NCI-H82 treated with DMSO at 0.1 percent for 48 hours (cell line): Measurements from ENCODE around the gene PIWIL1.

Experiments used
- DNase-seq: peaks from one replicate; lab custom pipeline; 2025; ENCODE audit not compliant: unreplicated experiment; lab: John Stamatoyannopoulos, UW

The PIWIL1 gene

DNA sequence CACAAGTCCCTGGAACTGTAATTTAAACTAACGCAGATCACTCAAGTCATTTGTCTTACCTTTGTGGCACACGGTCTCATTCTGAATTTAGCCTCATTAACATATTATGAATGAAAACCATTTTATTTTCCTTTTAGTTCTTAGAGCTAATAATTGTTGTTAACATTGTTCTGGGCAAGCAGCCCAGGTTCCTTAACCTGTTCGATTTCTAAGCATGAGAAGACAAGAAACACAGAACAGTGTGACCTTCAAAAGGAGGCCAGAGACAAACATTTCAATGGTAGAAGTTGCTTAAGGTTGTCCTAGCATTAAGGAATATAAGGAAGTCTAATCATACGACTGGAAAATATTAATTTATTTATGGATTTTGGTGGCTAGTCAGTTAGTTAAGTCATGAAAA, 35.2 kb downstream of the PIWIL1 start:
- no peak for DNase-seq

- DNase-seq: no peak
These were observed 36.4 kb downstream of the PIWIL1 start for GRCh38 chr12:130374083-130374482.

DNA sequence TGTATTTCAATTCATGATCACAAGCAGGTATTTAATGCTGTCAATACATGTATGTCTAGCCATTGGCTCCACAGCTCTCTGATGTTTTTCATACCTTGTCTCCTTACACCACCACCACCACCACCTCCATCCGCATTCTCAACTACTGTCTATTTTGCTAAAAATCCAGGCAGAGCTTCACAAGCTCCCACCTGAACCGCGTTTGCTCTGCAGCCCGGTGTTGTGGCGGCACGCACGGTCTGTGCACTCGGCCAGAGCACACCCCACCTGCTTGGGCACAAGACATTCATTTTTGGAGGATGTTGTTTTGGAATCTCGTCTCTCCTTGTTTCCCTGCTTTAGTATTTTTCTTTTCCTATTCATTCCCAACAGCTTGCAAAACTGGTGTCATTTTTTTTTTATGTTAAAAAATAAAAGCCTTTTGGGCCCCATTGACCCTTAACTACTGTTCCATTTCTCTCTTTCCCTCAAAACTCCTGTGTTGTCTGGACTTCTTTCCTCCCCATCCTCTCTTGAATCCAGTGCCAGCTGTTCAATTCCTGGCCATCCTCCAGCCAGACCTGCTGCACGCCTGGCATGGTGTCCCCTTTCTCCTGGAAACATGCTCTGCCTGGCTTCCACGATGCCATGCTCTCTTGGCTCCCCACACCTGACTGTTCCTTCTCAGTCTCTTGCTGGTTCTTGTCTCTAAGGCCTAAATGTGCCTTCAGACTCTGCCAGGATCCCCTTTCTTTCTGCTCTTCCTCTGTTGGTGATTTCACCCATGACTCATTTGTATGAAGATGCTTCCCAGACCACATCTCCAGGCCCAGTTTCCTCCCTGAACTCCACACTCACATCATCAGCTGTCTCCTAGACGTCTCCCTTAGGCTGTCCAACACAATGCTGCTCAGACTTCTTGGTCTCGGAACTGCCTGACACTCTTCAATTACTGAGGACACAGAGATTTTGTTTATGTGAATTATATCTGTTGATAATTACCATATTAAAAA, 37.9 kb downstream of the PIWIL1 start:
- DNase-seq: no peak

- no peak for DNase-seq
These were observed 45.1 kb downstream of the PIWIL1 start for GRCh38 chr12:130382818-130383217.

GRCh38 chr12:130384234-130384633, 46.5 kb downstream of the PIWIL1 start:
- DNase-seq: no peak

- no peak for DNase-seq
These were observed 47.5 kb downstream of the PIWIL1 start for GRCh38 chr12:130385193-130385592.

DNA sequence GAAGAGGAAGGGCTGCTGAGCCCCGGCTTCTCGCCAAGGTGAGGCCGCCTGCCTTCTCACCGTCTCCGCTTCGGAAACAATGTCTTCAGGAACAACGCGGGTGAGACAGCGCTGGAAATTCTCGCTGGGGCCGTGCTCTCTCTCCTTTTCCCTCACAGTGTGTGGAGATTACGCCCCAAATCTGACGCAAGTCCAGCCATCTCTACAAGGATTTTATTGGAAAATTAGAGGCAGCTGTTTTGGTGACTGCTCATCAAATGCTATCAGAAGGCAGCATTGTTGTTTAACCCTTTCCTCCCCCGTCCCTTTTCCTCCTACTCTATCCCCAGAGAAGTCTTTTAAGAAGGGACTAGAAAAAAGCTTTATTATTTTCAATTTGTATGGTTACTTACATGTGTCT, 53.5 kb downstream of the PIWIL1 start:
- DNase-seq: no peak

- no peak for DNase-seq
These were observed 57.2 kb downstream of the PIWIL1 start for GRCh38 chr12:130394906-130395305.

DNA sequence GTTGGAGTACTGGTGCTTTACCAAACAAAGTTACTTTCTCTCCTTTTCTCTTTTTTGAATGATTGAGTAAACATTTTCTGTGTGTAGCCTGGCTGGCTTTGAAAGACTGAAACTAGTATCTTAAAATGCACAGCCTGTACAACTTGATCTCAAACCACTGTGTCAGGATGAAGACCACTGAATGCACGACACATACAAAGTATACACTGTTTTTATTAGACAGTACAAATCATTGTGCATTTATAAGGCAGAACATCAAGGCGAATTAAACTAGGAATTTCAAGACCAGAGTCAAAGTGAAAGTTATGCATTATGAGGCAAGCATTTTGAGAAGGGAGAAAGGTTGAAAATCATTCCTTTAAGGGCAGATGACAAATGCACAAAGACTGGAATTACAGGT, 59.0 kb downstream of the PIWIL1 start:
- DNase-seq: no peak

- DNase-seq: no peak
These were observed 60.6 kb downstream of the PIWIL1 start for GRCh38 chr12:130398100-130398848.

- DNase-seq: no peak
These were observed 64.0 kb downstream of the PIWIL1 start for GRCh38 chr12:130401703-130402102.

DNA sequence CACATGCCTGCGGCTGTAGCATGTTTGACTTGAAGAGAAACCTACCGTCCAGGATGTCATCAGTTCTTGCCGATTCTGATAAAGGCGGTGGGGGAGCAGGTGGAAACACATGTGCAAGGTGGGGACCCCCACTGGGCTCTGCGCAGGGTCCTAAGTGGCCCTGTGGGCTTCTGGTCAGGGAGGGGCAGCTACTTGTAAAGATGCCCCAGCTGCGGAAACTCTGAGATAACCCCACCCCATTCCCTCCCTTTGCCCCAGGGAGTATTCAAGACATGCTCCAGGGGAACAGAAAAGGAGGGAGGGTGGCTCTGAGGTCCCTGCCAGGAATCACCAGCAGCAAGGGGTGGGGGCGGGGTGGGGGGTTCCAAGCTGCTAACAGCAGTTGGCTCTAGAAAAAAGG, 67.6 kb downstream of the PIWIL1 start:
- DNase-seq: no peak

DNA sequence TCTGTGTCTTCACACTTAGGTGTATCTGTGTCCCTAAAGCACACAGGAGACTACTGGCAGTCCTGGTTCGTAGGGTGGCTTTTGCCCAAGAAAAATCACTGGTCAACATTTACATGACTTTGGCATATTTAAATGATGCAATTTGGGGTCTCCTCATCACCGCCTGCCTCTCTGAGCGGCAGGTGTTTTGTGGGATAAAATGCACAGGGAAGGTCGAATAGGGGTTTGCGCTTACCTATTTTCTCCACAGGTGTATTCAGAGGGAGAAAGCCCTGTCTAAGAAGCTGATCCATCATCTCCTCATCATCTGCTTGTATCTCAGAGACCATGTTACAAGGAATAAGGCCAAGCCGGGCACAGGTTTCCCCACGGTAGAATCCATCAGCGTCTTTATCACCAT, 74.7 kb downstream of the PIWIL1 start:
- no peak for DNase-seq

- DNase-seq: no peak
These were observed 76.2 kb downstream of the PIWIL1 start for GRCh38 chr12:130413909-130414308.

DNA sequence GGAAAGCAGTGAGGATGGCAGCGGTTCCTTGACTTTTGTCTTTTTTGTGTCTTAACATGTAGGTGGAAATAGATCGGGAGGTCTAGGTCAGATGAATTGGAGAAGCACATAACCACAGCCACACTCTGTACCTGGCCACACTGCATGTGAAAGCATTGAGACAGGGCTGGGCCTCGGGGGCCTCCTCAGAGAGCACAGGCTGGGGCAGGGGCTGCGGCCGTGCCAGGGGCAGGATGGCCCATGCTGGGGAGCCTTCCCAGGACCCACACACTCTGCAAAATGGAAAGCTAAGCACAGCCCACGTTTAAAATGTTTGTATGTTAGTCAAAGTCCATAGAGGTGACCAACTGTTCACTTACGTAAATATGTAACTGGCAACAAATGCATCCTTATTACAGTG, 76.7 kb downstream of the PIWIL1 start:
- DNase-seq: no peak

DNA sequence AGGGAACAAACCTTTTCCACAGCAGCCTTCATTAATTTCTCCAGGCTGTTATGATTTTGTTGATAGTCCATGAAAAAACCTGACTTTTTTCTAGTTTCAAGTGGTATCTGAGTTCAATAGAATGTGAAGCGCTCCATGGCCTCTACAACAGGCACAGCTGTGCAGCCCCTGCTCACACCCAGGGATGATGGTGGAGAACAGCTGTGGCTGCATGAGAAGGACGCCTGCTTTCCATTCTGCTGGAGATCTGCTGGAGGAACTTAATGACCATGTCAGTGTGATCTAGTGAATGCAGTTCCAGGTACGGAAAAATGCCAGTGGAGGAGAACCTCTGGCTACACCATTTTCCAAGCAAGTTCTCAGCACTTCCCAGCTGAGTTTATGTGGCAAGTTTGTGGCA, 80.6 kb downstream of the PIWIL1 start:
- no peak for DNase-seq

DNA sequence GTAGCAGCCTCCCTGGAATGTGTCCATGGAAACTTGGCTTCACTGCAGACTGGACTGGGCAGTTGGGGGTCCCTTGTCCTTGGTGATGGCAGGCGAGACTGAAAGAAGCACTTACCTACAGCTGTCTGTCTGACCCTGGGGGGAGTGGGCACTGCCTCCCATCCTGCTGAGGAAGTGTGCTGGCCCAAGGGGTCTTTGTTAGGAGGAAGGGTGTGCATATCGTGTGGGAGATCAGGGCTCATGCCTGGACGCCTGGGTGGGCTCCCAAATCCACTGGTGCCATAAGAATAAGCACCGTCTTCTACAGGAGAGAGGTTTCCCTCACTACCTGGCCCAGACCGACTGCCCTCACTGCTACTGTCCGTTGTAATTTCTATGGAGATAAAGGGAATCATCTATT, 81.4 kb downstream of the PIWIL1 start:
- no peak for DNase-seq

DNA sequence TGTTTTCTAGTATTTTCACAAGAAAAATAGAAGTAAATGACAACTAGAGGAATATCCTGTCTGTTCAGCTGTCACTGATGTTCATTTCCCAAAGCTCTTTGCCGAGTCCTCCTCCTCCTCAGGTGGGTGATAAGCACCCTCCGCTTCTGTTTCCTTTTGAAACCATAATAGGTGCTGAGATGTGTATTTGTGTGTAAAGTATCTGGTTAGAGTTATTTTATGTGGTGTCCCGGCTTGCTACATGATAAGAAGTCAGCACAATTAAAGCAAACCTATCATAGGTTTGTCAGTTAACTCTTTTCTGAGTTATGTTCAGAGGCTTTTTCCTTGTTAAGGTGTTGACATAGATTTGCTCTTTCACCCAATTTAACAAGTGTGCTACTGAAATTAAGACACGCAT, 82.4 kb downstream of the PIWIL1 start:
- no peak for DNase-seq

- no peak for DNase-seq
These were observed 84.2 kb downstream of the PIWIL1 start for GRCh38 chr12:130421896-130422295.
